T47D (cell line): ENCODE data around the gene KLF16.

Experiments used
- DNase-seq, 2 experiments: peaks; one replicate each; pipeline versions ENCODE4 v3.0.0 to v3.0.0-alpha.2; 2011 to 2012; ENCODE audit warnings: low read depth in 1 of 2, low spot score in 1 of 2
- JUND ChIP-seq: IDR thresholded peaks from 2 replicates; pipeline ENCODE4 v1.6.1; 2012; ENCODE audit warnings: low read depth
- in situ Hi-C: cut with HindIII; loops from 2 replicates; pipeline ENCODE4 v1.10.0; 2016; ENCODE audit warnings: low sequenced_read_pairs, low pct_unique_long_range_greater_than_20kb

The KLF16 gene

GRCh38 chr19:1805401-1806183 is 57.8 kb downstream of the KLF16 start:
- no peak for DNase-seq
- in situ Hi-C loops: no loop called here
- TF ChIP-seq JUND: no peak

GRCh38 chr19:1804858-1805257 is 58.5 kb downstream of the KLF16 start:
- DNase-seq: no peak
- in situ Hi-C loops: no loop called here
- no peak for TF ChIP-seq JUND
